K562 (cell line): ENCODE data around the gene SNRNP200. TPM values are rescaled to one million over a fixed set of nuclear protein-coding genes. Genes with fewer than 3 reads are reported as not detected.

ENCODE experiments used
- ATAC-seq: fragments of 200-7000 bp; cut with Tn5 transposase; 3 replicates; pipeline ENCODE4 v1.9.1; 2020; ENCODE audit warnings: moderate library complexity
- BruUV-seq: library from RNA; stranded (reverse); fragments of 400-500 nt; replicated peaks from 2 replicates; lab custom pipeline; 2021; lab: Mats Ljungman, UMichigan
- CTCF ChIA-PET: fragments of 300-600 bp; formaldehyde crosslinking; extraction: SDS; loops from one replicate; lab custom pipeline; 2021; ENCODE audit warnings: low intra/inter-chr PET ratio; lab: Yijun Ruan, JAX
- POLR2A ChIA-PET: fragments of 300-600, 350-650 bp; sonication (Branson Sonifier 250); formaldehyde crosslinking; extraction: SDS; loops from one replicate; lab custom pipeline; 2021; ENCODE audit warnings: antibody characterized with exemption, inconsistent platforms; lab: Yijun Ruan, JAX
- DNase-seq, 4 experiments: peaks; one replicate each; pipeline versions ENCODE4 v3.0.0 to v3.0.0-alpha.2; 2011 to 2018; ENCODE audit warnings: low spot score in 3 of 4, mixed read lengths in 3 of 4; ENCODE audit errors: extremely low read depth in 1 of 4
- FAIRE-seq: peaks from 2 replicates; lab custom pipeline; 2011; peaks lifted over from hg19 to GRCh38; lab: Jason Lieb, UNC
- H2AFZ ChIP-seq: 2 replicates; pipeline ENCODE4 v1.6.0; 2011; ENCODE audit warnings: low read depth, low read length, control low read depth, inconsistent platforms
- H3K27ac ChIP-seq: fragments of 200-600 bp; 3 replicates; pipeline ENCODE4 v1.8.0; 2011; ENCODE audit warnings: low read depth, mild to moderate bottlenecking, control low read depth, inconsistent platforms, low read length, moderate library complexity, mixed read lengths; ENCODE audit errors: extremely low read depth
- H3K27me3 ChIP-seq, 2 experiments: fragments of 300-600 bp in 1 of 2; 2 replicates in 1 of 2; 3 replicates in 1 of 2; pipeline versions ENCODE4 v1.6.0 to v1.8.0; 2011; ENCODE audit warnings: inconsistent platforms in 2 of 2, low read length in 2 of 2, mild to moderate bottlenecking in 1 of 2, mixed read lengths in 1 of 2, moderate library complexity in 1 of 2; ENCODE audit not compliant: control insufficient read depth in 2 of 2, insufficient read depth in 2 of 2
- H3K36me3 ChIP-seq: fragments of 300-600 bp; 3 replicates; pipeline ENCODE4 v1.8.0; 2011; ENCODE audit warnings: mild to moderate bottlenecking, low read length, inconsistent platforms; ENCODE audit not compliant: control insufficient read depth, insufficient read depth
- H3K4me1 ChIP-seq, 2 experiments: fragments of 200-600 bp in 1 of 2; replicated peaks in 1 of 2; 2 replicates in 1 of 2; 3 replicates in 1 of 2; pipeline versions ENCODE4 v1.5.1 to v1.8.0; 2011; ENCODE audit warnings: inconsistent platforms in 2 of 2, low read length in 2 of 2, mild to moderate bottlenecking in 1 of 2, mixed read lengths in 1 of 2, moderate library complexity in 1 of 2; ENCODE audit not compliant: control insufficient read depth in 2 of 2, insufficient read depth in 2 of 2
- H3K4me2 ChIP-seq: 2 replicates; pipeline ENCODE4 v1.6.1; 2011; ENCODE audit warnings: low read length, control low read depth, inconsistent platforms, mixed read lengths; ENCODE audit not compliant: insufficient read depth
- H3K4me3 ChIP-seq: fragments of 200-600 bp; sonication (generic), shearing (Covaris generic); 2 replicates; pipeline ENCODE4 v1.5.1; 2016; ENCODE audit warnings: control low read depth, inconsistent platforms
- H3K79me2 ChIP-seq: fragments of 200-600 bp; 3 replicates; pipeline ENCODE4 v1.8.0; 2011; ENCODE audit warnings: low read length, inconsistent platforms; ENCODE audit not compliant: control insufficient read depth, insufficient read depth
- H3K9ac ChIP-seq, 2 experiments: 2 replicates each; pipeline versions ENCODE4 v1.6.0 to v1.6.1; 2011; ENCODE audit warnings: low read depth in 2 of 2, low read length in 2 of 2, control low read depth in 1 of 2, inconsistent platforms in 1 of 2, mild to moderate bottlenecking in 1 of 2, mixed read lengths in 1 of 2; ENCODE audit not compliant: insufficient read depth in 1 of 2
- H3K9me1 ChIP-seq: one replicate; pipeline ENCODE4 v1.6.0; 2011; ENCODE audit warnings: inconsistent platforms, mild to moderate bottlenecking, low read length, moderate library complexity; ENCODE audit not compliant: control insufficient read depth, insufficient read depth
- H3K9me3 ChIP-seq: replicated peaks from 2 replicates; pipeline ENCODE4 v1.5.1; 2011; ENCODE audit warnings: low read depth, low read length, inconsistent platforms; ENCODE audit not compliant: control insufficient read depth, insufficient read depth
- H4K20me1 ChIP-seq: replicated peaks from 2 replicates; pipeline ENCODE4 v1.6.1; 2011; ENCODE audit warnings: low read length, inconsistent platforms, mixed read lengths; ENCODE audit not compliant: control insufficient read depth, insufficient read depth
- CEBPG ChIP-seq, 3 experiments: fragments of 200-800 bp in 1 of 3; sonication (Bioruptor generic) in 1 of 3; sonication (generic) in 1 of 3; formaldehyde crosslinking in 1 of 3; IDR thresholded peaks in 2 of 3; conservative IDR thresholded peaks in 1 of 3; 2 replicates each; pipeline versions ENCODE4 v1.6.1 to v1.8.0; 2016 to 2022; ENCODE audit warnings: missing compliant biosample characterization in 2 of 3, missing genetic modification characterization in 2 of 3, mild to moderate bottlenecking in 1 of 3, missing genetic modification reagents in 1 of 3
- ERF ChIP-seq: fragments of 450-650 bp; formaldehyde crosslinking; IDR thresholded peaks from 2 replicates; pipeline ENCODE4 v1.4.0; 2020; ENCODE audit warnings: mild to moderate bottlenecking, mixed read lengths
- FIP1L1 ChIP-seq: fragments of 200-400 bp; formaldehyde crosslinking; IDR thresholded peaks from 2 replicates; pipeline ENCODE4 v1.6.1; 2018; ENCODE audit warnings: mild to moderate bottlenecking, low read depth, low read length; ENCODE audit not compliant: poor library complexity, severe bottlenecking
- FOXA1 ChIP-seq: fragments of 450-650 bp; IDR thresholded peaks from 2 replicates; pipeline ENCODE4 v1.6.1; 2016; ENCODE audit warnings: mild to moderate bottlenecking, borderline replicate concordance
- KLF13 ChIP-seq: fragments of 450-650 bp; IDR thresholded peaks from 2 replicates; pipeline ENCODE4 v1.6.1; 2016; ENCODE audit warnings: missing genetic modification characterization, low read depth, mild to moderate bottlenecking, missing compliant biosample characterization, moderate library complexity, borderline replicate concordance
- MECOM ChIP-seq: fragments of 250-450 bp; sonication (Bioruptor Pico); IDR thresholded peaks from 2 replicates; pipeline ENCODE4 v1.8.0; 2022; ENCODE audit warnings: inconsistent platforms
- PBX2 ChIP-seq, 2 experiments: IDR thresholded peaks in 1 of 2; conservative IDR thresholded peaks in 1 of 2; 2 replicates each; pipeline ENCODE4 v1.6.1; 2016; ENCODE audit warnings: low read depth in 2 of 2, mild to moderate bottlenecking in 1 of 2, missing compliant biosample characterization in 1 of 2, missing genetic modification characterization in 1 of 2, moderate library complexity in 1 of 2
- POU5F1 ChIP-seq: fragments of 150-350 bp; IDR thresholded peaks from 2 replicates; pipeline ENCODE4 v1.6.1; 2014; ENCODE audit warnings: borderline replicate concordance, low read length, low read depth, mild to moderate bottlenecking; ENCODE audit not compliant: partially characterized antibody
- VEZF1 ChIP-seq: fragments of 200-800 bp; sonication (Bioruptor generic); IDR thresholded peaks from 2 replicates; pipeline ENCODE4 v1.6.1; 2017; ENCODE audit warnings: missing genetic modification characterization, missing compliant biosample characterization
- ZHX1 ChIP-seq: fragments of 150-350 bp; conservative IDR thresholded peaks from 2 replicates; pipeline ENCODE4 v1.6.1; 2014; ENCODE audit warnings: low read length
- ZNF324 ChIP-seq: fragments of 250-450 bp; sonication (Bioruptor Pico); IDR thresholded peaks from 2 replicates; pipeline ENCODE4 v1.4.0; 2020; ENCODE audit warnings: mild to moderate bottlenecking
- WGBS: fragments of 100-300 bp; shearing (Covaris generic); methylation state at CpG from one replicate; pipeline ENCODE4 v1.1.6; 2016; ENCODE audit warnings: low coverage, mixed read lengths; ENCODE audit not compliant: insufficient coverage; ENCODE audit errors: missing lambda C conversion rate; 5-methylcytosine and 5-hydroxymethylcytosine counted together
- in situ Hi-C: fragments of 300-500 bp; cut with MboI; formaldehyde crosslinking; loops from 4 replicates; pipeline ENCODE4 v1.15.0; 2018; ENCODE audit warnings: inconsistent platforms, mixed read lengths
- intact Hi-C: fragments of 100-400 bp; cut with micrococcal nuclease; formaldehyde crosslinking; loops from 2 replicates; pipeline ENCODE4 v1.14.2; 2022
- polyA plus RNA-seq, 8 experiments: library from polyadenylated mRNA; depleted of rRNA in 4 of 8; stranded (reverse) in 5 of 8; unstranded in 3 of 8; fragments of >200 nt; fragmentation: Nextera tagmentation in 2 of 8; fragmentation: Illumina TruSeq in 1 of 8; extraction: Ambion mirVana in 2 of 8; extraction: Trizol in 1 of 8; gene quantifications; 2 replicates each; pipeline versions ENCODE4 v1.2.1 to v1.2.3, GENCODE V29; 2011 to 2014; ENCODE audit warnings: inconsistent platforms in 1 of 8, missing spikeins in 1 of 8
- total RNA-seq, 7 experiments: library from RNA; depleted of rRNA in 6 of 7; stranded (reverse); fragments of >200 nt in 6 of 7; fragmentation: Illumina TruSeq in 2 of 7; extraction: Trizol in 2 of 7; gene quantifications; 2 replicates each; pipeline versions ENCODE4 v1.2.1 to v1.2.3, GENCODE V29; 2011 to 2021; ENCODE audit warnings: low replicate concordance in 1 of 7

Gene SNRNP200
- total and polyA plus RNA-seq, 9 of the 15 experiments (the other 6 are each of a cell fraction or from before 2014, with no cell fraction given), result 76.1 to 231 (median 155) TPM

GRCh38 chr2:96250188-96250587 is 55.2 kb downstream of the SNRNP200 start:
- POLR2A ChIA-PET, result interaction anchor here (0.6 to 1.9 kb wide), 4 partner anchors 11 to 102 kb away, joined by 3 to 6 read pairs (median 4); no protein-coding TSS in a partner anchor
- no peaks in the 10 kb centered on the region for H3K79me2 ChIP-seq
- CTCF ChIA-PET, result no interaction called here
- no peak overlapping the region for H3K4me2 ChIP-seq
- no peaks in the 10 kb centered on the region for H3K9me3 ChIP-seq
- no TSS peak for BruUV-seq
- no peak overlapping the region for H3K27ac ChIP-seq
- no peak overlapping the region for H2AFZ ChIP-seq
- in situ Hi-C loops, result no loop called here
- ATAC-seq (no peak), DNase-seq (no peak), FAIRE-seq (no peak)
- no peaks in the 10 kb centered on the region for H3K27me3 ChIP-seq
- 60% methylated on average over 6 of the region's 6 CpGs for WGBS
- no peak overlapping the region for H3K4me3 ChIP-seq
- peaks cover 38% of the 10 kb centered on the region; the same call in 2 of the 3 replicates for H3K36me3 ChIP-seq
- H3K9ac ChIP-seq, result no peak overlapping the region
- H4K20me1 ChIP-seq, result no peaks in the 10 kb centered on the region
- intact Hi-C loops, result no loop called here
- peaks cover 8 to 19% of the 10 kb centered on the region in 2 experiments; a peak in 4 of 5 replicates for H3K4me1 ChIP-seq
- no peaks in the 10 kb centered on the region for H3K9me1 ChIP-seq
- no peak for TF ChIP-seq FOXA1
- no peak for TF ChIP-seq ZHX1
- TF ChIP-seq VEZF1 (CRISPR knock-in tag), result no peak
- TF ChIP-seq FIP1L1, result no peak
- TF ChIP-seq ZNF324, result no peak
- no peak for TF ChIP-seq MECOM (CRISPR knock-in tag)
- TF ChIP-seq KLF13 (tag), result no peak
- no peak for TF ChIP-seq CEBPG (CRISPR knock-in tag; IDR thresholded peaks at IDR 0.05)
- TF ChIP-seq CEBPG (tag; conservative IDR thresholded peaks at IDR 0.05 in 1 of 2, IDR thresholded peaks at IDR 0.05 in 1 of 2), result no peak
- TF ChIP-seq PBX2 (CRISPR knock-in tag; IDR thresholded peaks at IDR 0.05; ENCODE audit: low read depth), result no peak
- TF ChIP-seq PBX2 (tag; conservative IDR thresholded peaks at IDR 0.05; ENCODE audit: low read depth), result no peak
- no peak for TF ChIP-seq POU5F1
- no peak for TF ChIP-seq ERF (CRISPR knock-in tag)
